GM19397 (cell line): ENCODE results near the gene NGRN.
"Not testable (repeated sequence)": the region's sequence is repeated elsewhere in the genome, so short reads cannot be mapped to it uniquely, and the experiment has no call there.

Experiments used
- ATAC-seq: cut with Tn5 transposase; IDR thresholded peaks from one replicate; pipeline ENCODE4 v1.9.1; 2021; ENCODE audit warnings: mild to moderate bottlenecking, moderate library complexity; ENCODE audit not compliant: unreplicated experiment

NGRN gene

GRCh38 chr15:90278467-90278866 lies 13.0 kb downstream of the NGRN start:
- not testable (repeated sequence) for ATAC-seq

DNA sequence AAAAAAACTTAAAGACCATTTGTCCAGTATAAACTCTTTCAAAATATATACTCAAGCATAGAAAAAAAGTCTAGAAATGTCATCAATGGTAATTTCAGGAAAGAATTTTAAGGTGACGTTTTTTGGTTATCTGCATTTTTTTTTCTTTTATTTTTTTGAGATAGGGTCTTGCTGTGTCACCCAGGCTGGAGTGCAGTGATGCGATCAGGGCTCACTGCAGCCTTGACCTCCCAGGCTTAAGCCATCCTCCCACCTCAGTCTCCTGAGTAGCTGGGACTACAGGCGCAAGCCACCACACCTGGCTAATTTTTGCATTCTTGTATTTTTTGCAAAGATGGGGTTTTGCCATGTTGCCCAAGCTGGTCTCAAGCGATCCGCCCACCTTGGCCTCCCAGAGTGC lies 15.3 kb downstream of the NGRN start:
- not testable (repeated sequence) for ATAC-seq

GRCh38 chr15:90281637-90282036 lies 16.2 kb downstream of the NGRN start:
- not testable (repeated sequence) for ATAC-seq

GRCh38 chr15:90286678-90287077 lies 21.2 kb downstream of the NGRN start:
- no peak for ATAC-seq

- ATAC-seq = no peak
Measured at GRCh38 chr15:90287101-90287500, 21.6 kb downstream of the NGRN start.

- no peak for ATAC-seq
Measured at GRCh38 chr15:90287946-90288345, 22.5 kb downstream of the NGRN start.

DNA sequence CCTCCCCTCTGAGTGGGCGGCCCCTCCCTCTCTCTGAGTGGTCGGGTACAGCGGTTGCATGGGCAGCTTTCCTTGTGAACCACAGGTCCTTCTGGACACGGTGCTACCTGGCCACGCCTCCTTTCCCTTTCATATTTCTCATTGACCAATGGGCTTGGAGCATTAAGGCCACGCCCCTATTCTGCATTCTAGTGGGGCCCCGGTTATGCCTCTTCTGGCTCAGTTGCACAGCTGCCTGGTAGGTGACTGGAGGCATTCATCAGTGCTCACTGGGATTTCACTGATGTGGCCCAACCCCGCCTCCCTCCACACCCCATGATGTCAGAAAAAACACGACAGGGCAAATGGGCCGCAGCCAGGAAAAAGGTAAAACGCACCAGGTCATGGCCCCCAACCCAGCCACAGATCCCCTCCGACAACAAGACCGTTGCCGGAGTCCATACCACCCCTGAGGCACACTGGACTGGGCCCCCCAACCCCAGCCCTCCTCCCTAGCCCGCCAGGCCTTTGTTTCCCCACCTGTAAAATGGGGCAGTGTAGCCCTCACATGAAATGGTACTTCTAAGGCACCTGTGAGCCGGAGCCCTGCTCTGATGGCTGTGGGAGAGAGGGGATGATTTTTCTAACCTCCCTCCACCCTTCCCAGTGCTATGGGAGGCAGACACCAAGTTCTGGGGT lies 26.3 kb downstream of the NGRN start:
- ATAC-seq = no peak

DNA sequence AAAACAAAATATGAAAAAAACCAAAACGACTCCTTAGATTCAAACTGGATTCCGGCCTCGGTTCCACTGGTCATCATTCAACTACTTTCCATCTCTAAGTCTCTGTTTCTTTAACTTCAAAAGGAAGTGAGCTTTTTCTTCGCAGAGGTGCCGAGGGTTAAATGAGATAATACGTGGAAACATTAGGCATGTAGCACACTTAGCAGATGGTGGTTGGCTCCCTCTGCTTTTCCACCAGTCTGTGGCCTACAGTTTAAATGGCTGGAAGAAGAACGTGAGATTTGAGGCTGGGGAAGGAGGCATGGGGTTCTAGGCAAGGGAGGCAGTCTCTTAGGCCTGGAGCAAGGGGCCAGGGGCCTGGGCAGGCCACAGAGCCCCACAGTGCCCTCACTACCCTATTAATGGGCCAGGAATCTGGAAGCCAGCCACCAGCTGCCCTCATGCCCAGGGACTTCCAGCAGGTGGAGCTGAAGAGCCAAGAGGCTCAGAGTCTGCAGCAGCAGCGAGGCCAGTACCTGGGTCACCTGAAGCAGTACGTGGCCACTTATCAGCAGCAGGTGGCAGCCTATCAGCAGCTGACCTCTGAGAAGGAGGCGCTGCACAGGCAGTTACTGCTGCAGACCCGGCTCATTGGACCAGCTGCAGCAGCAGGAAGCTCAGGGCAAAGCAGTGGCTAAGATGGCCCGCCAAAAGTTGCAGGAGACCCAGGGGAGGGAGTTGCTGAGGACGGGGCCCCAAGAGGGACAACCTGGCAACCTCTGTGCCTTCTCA lies 27.8 kb downstream of the NGRN start:
- ATAC-seq = not testable (repeated sequence)

GRCh38 chr15:90294159-90294558 lies 28.7 kb downstream of the NGRN start:
- ATAC-seq = no peak

DNA sequence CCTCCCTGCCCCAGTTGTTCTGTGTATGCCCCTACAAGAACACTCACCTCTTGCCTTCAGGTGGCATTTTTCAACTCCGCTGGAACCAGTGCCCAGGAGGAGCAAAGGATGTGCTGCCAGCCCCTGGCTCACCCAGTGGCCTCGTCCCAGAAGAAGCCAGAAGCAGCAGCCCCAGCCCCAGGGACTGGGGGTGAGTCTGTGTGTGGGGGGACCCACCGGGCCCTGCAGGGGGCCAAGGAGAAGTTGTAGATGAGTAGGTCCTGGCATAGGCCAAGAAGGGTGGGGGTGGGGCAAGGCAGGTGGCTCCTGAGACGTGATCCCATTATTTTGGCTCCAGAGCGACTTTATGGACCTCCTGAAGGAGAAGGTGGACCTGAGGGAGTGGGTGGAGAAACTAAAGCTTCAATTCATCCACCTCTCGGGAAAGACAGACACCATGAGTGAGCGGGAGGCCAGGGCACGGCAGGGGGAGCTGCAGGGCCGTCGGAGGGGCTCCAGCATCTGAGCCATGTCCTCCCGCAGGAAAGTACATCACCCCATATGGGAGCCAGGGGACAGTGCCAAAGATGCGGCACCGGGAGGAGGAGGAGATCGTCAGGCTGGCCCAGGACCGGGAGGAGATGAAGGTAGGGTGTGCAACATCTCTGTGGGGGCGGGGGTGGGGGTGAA lies 29.3 kb downstream of the NGRN start:
- ATAC-seq = no peak

- no peak for ATAC-seq
Measured at GRCh38 chr15:90295270-90295648, 29.8 kb downstream of the NGRN start.

DNA sequence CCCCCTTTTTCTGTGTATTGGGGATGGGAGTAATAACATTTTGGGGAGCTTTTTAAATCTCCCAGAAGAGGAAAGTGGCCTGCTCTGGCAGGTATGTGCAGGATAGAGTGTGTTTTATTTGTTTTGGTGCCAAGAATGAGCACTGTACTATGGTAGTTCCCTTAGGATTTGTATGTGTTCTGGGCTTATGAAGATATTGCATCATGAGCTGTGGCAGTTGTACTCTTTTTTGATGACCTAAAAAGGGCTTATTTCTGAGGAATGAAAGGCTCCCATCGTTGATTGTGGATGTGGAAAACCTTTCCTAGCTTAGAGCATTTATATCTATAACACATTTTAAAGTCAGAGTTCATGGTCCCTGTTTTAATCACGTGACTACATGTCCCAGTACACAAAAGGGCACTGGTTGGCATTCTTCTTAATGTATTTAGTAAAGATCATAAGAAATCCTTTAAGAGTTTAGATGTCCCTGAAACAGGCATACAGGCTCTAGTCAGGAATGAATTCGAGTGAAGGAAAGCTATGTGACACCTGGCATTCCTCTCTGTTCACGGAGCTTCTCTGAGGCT lies 30.9 kb downstream of the NGRN start:
- not testable (repeated sequence) for ATAC-seq

DNA sequence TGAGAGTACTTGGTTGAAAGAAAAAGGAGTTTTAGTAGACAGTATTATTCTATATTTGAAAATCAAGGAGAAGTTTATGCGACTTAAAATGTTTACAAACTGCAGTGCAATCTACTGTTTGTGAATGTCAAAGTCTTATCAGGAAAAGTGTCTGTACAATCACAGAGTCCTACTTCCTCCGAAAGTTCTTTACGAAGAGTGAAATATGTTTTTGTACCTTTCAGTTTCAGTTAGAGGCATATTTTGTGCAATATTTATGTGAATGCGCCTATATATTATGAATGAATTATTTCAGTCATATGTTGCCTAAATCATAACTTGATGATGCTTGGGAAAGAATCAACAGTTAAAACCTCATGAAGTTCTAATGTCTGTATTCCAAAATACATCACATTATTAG lies 31.5 kb downstream of the NGRN start:
- no peak for ATAC-seq

DNA sequence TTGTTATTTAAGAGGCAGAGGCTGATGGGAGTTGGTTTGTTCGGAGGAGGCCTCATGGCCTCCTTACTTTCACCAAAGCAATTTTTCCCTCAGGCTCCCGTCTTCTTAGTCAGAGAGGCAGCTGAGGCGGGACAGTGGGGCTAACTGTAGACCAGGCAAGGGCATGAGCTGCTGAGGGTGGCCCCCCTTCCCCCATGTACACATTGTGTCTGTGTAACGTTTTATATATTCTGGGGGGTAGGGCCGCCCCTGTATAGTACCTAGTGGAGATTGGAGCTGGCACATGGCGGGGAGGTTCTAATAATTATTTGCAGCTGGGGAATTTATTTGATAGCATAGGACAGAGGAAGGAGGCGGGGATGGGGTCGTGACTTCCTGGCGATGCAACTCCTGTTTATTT lies 35.1 kb downstream of the NGRN start:
- no peak for ATAC-seq

DNA sequence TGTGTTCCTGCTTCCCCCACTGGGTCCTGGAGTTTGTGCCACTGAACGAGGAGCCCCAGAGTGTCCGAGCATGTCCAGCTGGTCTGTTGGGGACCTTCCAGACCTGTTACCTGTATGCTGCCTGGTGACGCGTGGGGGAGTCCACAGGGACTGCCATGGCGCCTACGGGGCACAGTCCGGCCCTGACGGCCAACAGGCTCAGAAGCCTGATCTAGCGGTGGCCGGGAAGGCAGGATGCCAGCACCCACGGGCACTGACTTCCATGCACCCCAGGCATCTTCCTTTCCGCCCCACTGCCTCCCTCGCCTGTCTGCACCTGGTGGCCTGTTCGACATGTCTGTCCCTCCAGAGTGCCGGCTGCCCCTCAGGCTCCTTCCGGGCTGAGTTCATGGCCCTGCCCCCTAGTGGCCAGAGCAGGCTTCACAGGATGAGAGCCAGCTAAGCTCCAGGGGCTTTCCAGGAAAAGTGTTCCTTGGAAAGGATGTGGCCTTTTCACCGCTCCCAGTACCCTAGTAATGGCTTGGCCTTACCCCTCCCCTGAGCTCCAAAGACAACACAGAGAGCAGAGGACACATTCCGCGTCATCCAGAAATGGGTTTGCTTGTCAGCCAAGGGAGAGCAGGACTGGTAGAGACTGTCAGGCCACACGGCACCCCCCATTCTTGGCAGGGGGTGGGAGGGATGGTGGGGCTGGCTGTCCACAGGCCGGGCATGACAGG lies 35.7 kb downstream of the NGRN start:
- ATAC-seq = no peak

- ATAC-seq = no peak
Measured at GRCh38 chr15:90301707-90302300, 36.3 kb downstream of the NGRN start.

GRCh38 chr15:90305355-90305754 lies 39.9 kb downstream of the NGRN start:
- ATAC-seq = not testable (repeated sequence)

- no peak for ATAC-seq
Measured at GRCh38 chr15:90305932-90306331, 40.5 kb downstream of the NGRN start.

- ATAC-seq = no peak
Measured at GRCh38 chr15:90306560-90306959, 41.1 kb downstream of the NGRN start.

DNA sequence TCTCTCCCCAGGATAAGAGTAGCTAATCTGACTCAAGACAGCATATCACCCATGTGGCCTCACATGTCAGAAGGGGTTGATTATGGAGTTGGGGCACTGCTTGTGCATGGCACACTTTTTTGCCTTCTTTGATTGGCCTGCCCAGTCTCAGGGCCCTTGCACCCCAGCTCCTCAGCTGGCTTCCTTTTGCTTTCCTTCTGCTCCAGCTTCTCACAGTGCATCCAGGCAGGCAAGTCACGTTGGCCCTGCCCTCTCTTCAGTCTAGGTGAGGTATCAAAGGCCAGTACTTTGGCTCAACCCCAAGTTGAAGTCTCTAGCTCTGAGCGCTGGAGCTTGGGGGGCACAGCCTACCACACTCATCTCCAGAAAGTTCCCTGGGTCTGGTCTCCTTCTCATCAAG lies 42.2 kb downstream of the NGRN start:
- no peak for ATAC-seq

GRCh38 chr15:90309020-90309419 lies 43.5 kb downstream of the NGRN start:
- ATAC-seq = no peak
